Measurements from ENCODE around the gene NUB1. TPM values are rescaled to one million over a fixed set of nuclear protein-coding genes. Genes with fewer than 3 reads are reported as not detected.

Gene NUB1
- polyA plus RNA-seq, 1 of the 3 experiments (the other 2 are of a cell fraction): 54.0 TPM

- ChIA-PET CTCF (interaction anchor here (0.7 to 6.2 kb wide), 6 partner anchors 10 to 398 kb away, joined by 3 to 65 read pairs (median 10); no protein-coding TSS in a partner anchor), POLR2A (no interaction called here)
- Histone ChIP-seq H3K4me2 (no peak overlapping the region), H3K27ac (ENCODE audit: low read depth in 2 of 2, low read length in 1 of 2) (no peak overlapping the region), H3K4me3 (ENCODE audit: low read depth in 2 of 2, low read length in 1 of 2) (no peak overlapping the region), H3K9me3 (peaks cover 7% of the 10 kb centered on the region; the same call in 1 of the 2 replicates), H2AFZ (ENCODE audit: low read depth) (no peak overlapping the region), H3K36me3 (replicated peaks in 1 of 2; ENCODE audit: control insufficient read depth in 1 of 2, insufficient read depth in 2 of 2, low read length in 1 of 2) (peaks cover 52 to 59% of the 10 kb centered on the region in 2 experiments), H3K4me1 (ENCODE audit: control insufficient read depth in 1 of 2, insufficient read depth in 2 of 2, low read depth in 1 of 2, low read length in 1 of 2) (no peaks in the 10 kb centered on the region; a peak in 1 of 4 replicates), H3K27me3 (ENCODE audit: insufficient read depth) (no peaks in the 10 kb centered on the region), H3K79me2 (ENCODE audit: insufficient read depth) (no peaks in the 10 kb centered on the region), H3K9me2 (no peaks in the 10 kb centered on the region), H3F3A (replicated peaks; ENCODE audit: insufficient read depth) (peaks cover 9% of the 10 kb centered on the region), H3K9ac (no peak overlapping the region), H4K20me1 (ENCODE audit: insufficient read depth) (no peaks in the 10 kb centered on the region)
- TF ChIP-seq ELF1 (IDR thresholded peaks at IDR 0.05): no peak
- TF ChIP-seq RFX5 (IDR thresholded peaks at IDR 0.05; ENCODE audit: low read length): no peak
- WGBS (ENCODE audit: low lambda C conversion rate): 95% methylated on average over 3 of the region's 3 CpGs
- no peak for DNase-seq
These were observed 19.8 kb downstream of the NUB1 start for GRCh38 chr7:151361193-151361959.

GRCh38 chr7:151363182-151363581 is 21.6 kb downstream of the NUB1 start:
- no peak overlapping the region for H3K27ac ChIP-seq (ENCODE audit: low read depth in 2 of 2, low read length in 1 of 2)
- CTCF ChIA-PET: interaction anchor here (0.8 to 8.1 kb wide), 6 partner anchors 11 to 397 kb away, joined by 4 to 126 read pairs (median 20); no protein-coding TSS in a partner anchor
- WGBS (ENCODE audit: low lambda C conversion rate): 97% methylated on average over 1 of the region's 1 CpG

GRCh38 chr7:151366166-151366879 is 24.7 kb downstream of the NUB1 start:
- H3K4me1 ChIP-seq (ENCODE audit: control insufficient read depth in 1 of 2, insufficient read depth in 2 of 2, low read depth in 1 of 2, low read length in 1 of 2): peaks cover 0 to 3% of the 10 kb centered on the region in 2 experiments; a peak in 2 of 4 replicates
- no peak overlapping the region for H3K4me3 ChIP-seq (ENCODE audit: low read depth in 2 of 2, low read length in 1 of 2)
- H3K9me2 ChIP-seq: no peaks in the 10 kb centered on the region
- no peaks in the 10 kb centered on the region for H3K79me2 ChIP-seq (ENCODE audit: insufficient read depth)
- peaks cover 46 to 57% of the 10 kb centered on the region in 2 experiments for H3K36me3 ChIP-seq (replicated peaks in 1 of 2; ENCODE audit: control insufficient read depth in 1 of 2, insufficient read depth in 2 of 2, low read length in 1 of 2)
- H3K9me3 ChIP-seq: peaks cover 7% of the 10 kb centered on the region; the same call in 1 of the 2 replicates
- no peaks in the 10 kb centered on the region for H3K27me3 ChIP-seq (ENCODE audit: insufficient read depth)
- no peak overlapping the region for H3K4me2 ChIP-seq
- H2AFZ ChIP-seq (ENCODE audit: low read depth): no peak overlapping the region
- H3F3A ChIP-seq (replicated peaks; ENCODE audit: insufficient read depth): peaks cover 9% of the 10 kb centered on the region
- ChIA-PET CTCF (interaction anchor here (0.7 to 8.1 kb wide), 20 partner anchors 11 to 417 kb away, joined by 3 to 126 read pairs (median 4); partner anchors contain the start of gene WDR86), POLR2A (no interaction called here)
- TF ChIP-seq CHD2 (IDR thresholded peaks at IDR 0.05; ENCODE audit: low read length, partially characterized antibody): no peak
- TF ChIP-seq SMC3 (IDR thresholded peaks at IDR 0.05; ENCODE audit: low read depth, low read length): no peak
- no peak for TF ChIP-seq ZBTB33 (IDR thresholded peaks at IDR 0.05; ENCODE audit: borderline replicate concordance, low read depth)
- TF ChIP-seq RFX5 (IDR thresholded peaks at IDR 0.05; ENCODE audit: low read length): no peak
- no peak for TF ChIP-seq FOXM1 (IDR thresholded peaks at IDR 0.05; ENCODE audit: low read depth)
- no peak for TF ChIP-seq GATA2 (CRISPR knock-in tag; IDR thresholded peaks at IDR 0.05)
- TF ChIP-seq SIN3A (IDR thresholded peaks at IDR 0.05; ENCODE audit: borderline replicate concordance, low read depth, low read length): no peak
- no peak for TF ChIP-seq EZH2phosphoT487 (IDR thresholded peaks at IDR 0.05; ENCODE audit: borderline replicate concordance, low read depth)
- TF ChIP-seq TCF12 (IDR thresholded peaks at IDR 0.05): no peak
- TF ChIP-seq POLR2AphosphoS5 (IDR thresholded peaks at IDR 0.05; ENCODE audit: low read depth, low read length): no peak
- H4K20me1 ChIP-seq (ENCODE audit: insufficient read depth): no peaks in the 10 kb centered on the region
- H3K27ac ChIP-seq (ENCODE audit: low read depth in 2 of 2, low read length in 1 of 2): no peak overlapping the region
- H3K9ac ChIP-seq: no peak overlapping the region
- DNase-seq: no peak
- 88% methylated on average over 9 of the region's 9 CpGs for WGBS (ENCODE audit: low lambda C conversion rate)

More at GRCh38 chr7:151363182-151363581, 21.6 kb downstream of the NUB1 start:
- POLR2A ChIA-PET: interaction anchor here (0.7 kb wide), 1 partner anchor 9 kb away, joined by 3 read pairs; no protein-coding TSS in a partner anchor
- Histone ChIP-seq H3F3A (replicated peaks; ENCODE audit: insufficient read depth) (peaks cover 9% of the 10 kb centered on the region), H4K20me1 (ENCODE audit: insufficient read depth) (no peaks in the 10 kb centered on the region), H3K9me2 (no peaks in the 10 kb centered on the region), H3K9ac (no peak overlapping the region), H2AFZ (ENCODE audit: low read depth) (no peak overlapping the region), H3K9me3 (peaks cover 7% of the 10 kb centered on the region; the same call in 1 of the 2 replicates), H3K79me2 (ENCODE audit: insufficient read depth) (no peaks in the 10 kb centered on the region), H3K4me3 (ENCODE audit: low read depth in 2 of 2, low read length in 1 of 2) (no peak overlapping the region), H3K27me3 (ENCODE audit: insufficient read depth) (no peaks in the 10 kb centered on the region), H3K4me2 (no peak overlapping the region), H3K4me1 (ENCODE audit: control insufficient read depth in 1 of 2, insufficient read depth in 2 of 2, low read depth in 1 of 2, low read length in 1 of 2) (peaks cover 0 to under 1% of the 10 kb centered on the region in 2 experiments; a peak in 2 of 4 replicates), H3K36me3 (replicated peaks in 1 of 2; ENCODE audit: control insufficient read depth in 1 of 2, insufficient read depth in 2 of 2, low read length in 1 of 2) (peaks cover 39 to 58% of the 10 kb centered on the region in 2 experiments)
- TF ChIP-seq USF2 (IDR thresholded peaks at IDR 0.05; ENCODE audit: borderline replicate concordance, low read depth, low read length): no peak
- no peak for TF ChIP-seq SMC3 (IDR thresholded peaks at IDR 0.05; ENCODE audit: low read depth, low read length)
- TF ChIP-seq TCF12 (IDR thresholded peaks at IDR 0.05): no peak
- TF ChIP-seq FOXJ3 (CRISPR knock-in tag; IDR thresholded peaks at IDR 0.05): no peak
- TF ChIP-seq JUND (IDR thresholded peaks at IDR 0.05): no peak
- no peak for TF ChIP-seq FOSL2 (IDR thresholded peaks at IDR 0.05; ENCODE audit: borderline replicate concordance, low read depth)
- no peak for DNase-seq

Measured in SK-N-SH (cell line).